ENCODE data around the gene FBXW8.

Gene FBXW8

GRCh38 chr12:117036046-117036445 lies 125.3 kb downstream of the FBXW8 start:
- TF ChIP-seq, protein P1, sequence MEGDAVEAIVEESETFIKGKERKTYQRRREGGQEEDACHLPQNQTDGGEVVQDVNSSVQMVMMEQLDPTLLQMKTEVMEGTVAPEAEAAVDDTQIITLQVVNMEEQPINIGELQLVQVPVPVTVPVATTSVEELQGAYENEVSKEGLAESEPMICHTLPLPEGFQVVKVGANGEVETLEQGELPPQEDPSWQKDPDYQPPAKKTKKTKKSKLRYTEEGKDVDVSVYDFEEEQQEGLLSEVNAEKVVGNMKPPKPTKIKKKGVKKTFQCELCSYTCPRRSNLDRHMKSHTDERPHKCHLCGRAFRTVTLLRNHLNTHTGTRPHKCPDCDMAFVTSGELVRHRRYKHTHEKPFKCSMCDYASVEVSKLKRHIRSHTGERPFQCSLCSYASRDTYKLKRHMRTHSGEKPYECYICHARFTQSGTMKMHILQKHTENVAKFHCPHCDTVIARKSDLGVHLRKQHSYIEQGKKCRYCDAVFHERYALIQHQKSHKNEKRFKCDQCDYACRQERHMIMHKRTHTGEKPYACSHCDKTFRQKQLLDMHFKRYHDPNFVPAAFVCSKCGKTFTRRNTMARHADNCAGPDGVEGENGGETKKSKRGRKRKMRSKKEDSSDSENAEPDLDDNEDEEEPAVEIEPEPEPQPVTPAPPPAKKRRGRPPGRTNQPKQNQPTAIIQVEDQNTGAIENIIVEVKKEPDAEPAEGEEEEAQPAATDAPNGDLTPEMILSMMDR (IDR thresholded peaks at IDR 0.05; ENCODE audit: control insufficient read depth, extremely low read depth, insufficient read depth), result no peak
- no peak overlapping the region for H3K4me3 ChIP-seq (ENCODE audit: low read depth, low read length)
- DNase-seq (ENCODE audit: low read depth), result no peak

DNA sequence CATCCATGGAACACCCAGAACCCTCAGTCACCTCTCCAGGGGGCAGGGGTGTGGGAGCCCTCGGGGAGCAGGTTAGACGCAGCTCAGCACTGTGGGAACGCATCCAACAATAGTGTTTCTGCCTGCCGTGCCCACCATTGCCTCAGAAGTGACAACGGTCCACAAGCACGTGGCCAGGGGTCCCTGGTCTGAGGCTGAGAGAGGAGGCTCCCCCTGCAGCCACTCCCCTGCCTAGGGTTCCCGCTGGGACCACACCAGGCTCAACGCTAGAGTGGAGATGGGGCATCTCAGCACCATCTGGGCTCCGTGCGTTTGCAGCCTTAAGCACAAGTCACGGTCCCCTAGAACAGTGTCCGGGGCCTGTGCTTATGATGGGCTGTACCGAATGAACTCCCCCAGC lies 125.8 kb downstream of the FBXW8 start:
- no peak for DNase-seq (ENCODE audit: low read depth)
- no peak overlapping the region for H3K4me3 ChIP-seq (ENCODE audit: low read depth, low read length)
- TF ChIP-seq, protein P1 (IDR thresholded peaks at IDR 0.05; ENCODE audit: control insufficient read depth, extremely low read depth, insufficient read depth), result no peak

DNA sequence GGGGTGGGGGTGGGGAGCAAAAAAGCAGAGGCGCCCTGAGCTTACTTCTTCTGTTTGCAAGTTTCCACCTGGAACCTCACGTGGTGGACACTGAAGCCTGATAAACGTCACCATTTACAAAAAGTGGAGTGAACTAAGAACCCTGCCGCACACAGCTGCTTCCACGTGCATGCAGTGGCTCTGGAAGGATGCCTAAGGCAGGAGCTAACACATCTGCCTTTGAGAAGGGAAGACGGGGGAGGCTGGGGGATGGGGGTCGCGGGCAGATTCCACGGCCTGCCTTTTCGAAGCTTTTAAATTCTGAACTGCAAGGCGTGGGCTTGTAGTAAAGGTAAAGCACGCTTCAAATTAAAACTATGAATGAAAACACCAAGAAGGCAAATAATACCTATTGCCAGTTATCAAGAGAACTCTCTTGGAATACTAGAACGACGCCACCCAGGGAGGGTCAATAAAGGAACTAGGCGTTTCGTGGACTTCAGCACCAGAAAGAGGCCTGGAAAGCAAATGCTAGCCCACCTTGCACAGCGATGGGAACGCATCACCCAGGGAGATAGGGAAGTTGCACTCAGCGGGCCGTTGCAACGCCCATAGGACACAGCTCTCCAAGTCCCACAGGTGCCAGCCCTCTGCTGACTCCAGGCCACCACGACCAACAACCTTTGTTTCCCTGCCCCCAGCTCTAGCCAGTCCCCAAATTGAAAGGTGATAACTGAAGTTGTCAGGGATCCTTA lies 126.7 kb downstream of the FBXW8 start:
- TF ChIP-seq, protein P1 (IDR thresholded peaks at IDR 0.05; ENCODE audit: control insufficient read depth, extremely low read depth, insufficient read depth), result no peak
- H3K4me3 ChIP-seq (ENCODE audit: low read depth, low read length), result no peak overlapping the region
- DNase-seq (ENCODE audit: low read depth), result no peak

- TF ChIP-seq, protein P1 (IDR thresholded peaks at IDR 0.05; ENCODE audit: control insufficient read depth, extremely low read depth, insufficient read depth), result no peak
- H3K4me3 ChIP-seq (ENCODE audit: low read depth, low read length), result no peak overlapping the region
- peak; percentile 89 for DNase-seq (ENCODE audit: low read depth)
These were observed 127.4 kb downstream of the FBXW8 start for GRCh38 chr12:117038023-117038680.

GRCh38 chr12:117038919-117039318 lies 128.2 kb downstream of the FBXW8 start:
- DNase-seq (ENCODE audit: low read depth), result no peak
- TF ChIP-seq, protein P1 (IDR thresholded peaks at IDR 0.05; ENCODE audit: control insufficient read depth, extremely low read depth, insufficient read depth), result no peak

GRCh38 chr12:117039891-117040309 lies 129.2 kb downstream of the FBXW8 start:
- TF ChIP-seq, protein P1 (IDR thresholded peaks at IDR 0.05; ENCODE audit: control insufficient read depth, extremely low read depth, insufficient read depth), result no peak
- DNase-seq (ENCODE audit: low read depth), result no peak
- no peak overlapping the region for H3K4me3 ChIP-seq (ENCODE audit: low read depth, low read length)

More at GRCh38 chr12:117038919-117039318, 128.2 kb downstream of the FBXW8 start:
- H3K4me3 ChIP-seq (ENCODE audit: low read depth, low read length), result no peak overlapping the region
